DND-41 (cell line): ENCODE measurements around the gene COA1.

Experiments
- EZH2 ChIP-seq: IDR thresholded peaks from 3 replicates; pipeline ENCODE4 v1.6.1; 2012; ENCODE audit warnings: borderline replicate concordance, low read depth, mild to moderate bottlenecking, moderate library complexity, low read length, inconsistent platforms; ENCODE audit not compliant: severe bottlenecking
- TF ChIP-seq, protein P1 (sequence below): IDR thresholded peaks from 2 replicates; pipeline ENCODE4 v1.5.1; 2012; ENCODE audit warnings: borderline replicate concordance, low read length, moderate library complexity, mild to moderate bottlenecking; ENCODE audit not compliant: poor library complexity, severe bottlenecking; ENCODE audit errors: extremely low read depth

DNA sequence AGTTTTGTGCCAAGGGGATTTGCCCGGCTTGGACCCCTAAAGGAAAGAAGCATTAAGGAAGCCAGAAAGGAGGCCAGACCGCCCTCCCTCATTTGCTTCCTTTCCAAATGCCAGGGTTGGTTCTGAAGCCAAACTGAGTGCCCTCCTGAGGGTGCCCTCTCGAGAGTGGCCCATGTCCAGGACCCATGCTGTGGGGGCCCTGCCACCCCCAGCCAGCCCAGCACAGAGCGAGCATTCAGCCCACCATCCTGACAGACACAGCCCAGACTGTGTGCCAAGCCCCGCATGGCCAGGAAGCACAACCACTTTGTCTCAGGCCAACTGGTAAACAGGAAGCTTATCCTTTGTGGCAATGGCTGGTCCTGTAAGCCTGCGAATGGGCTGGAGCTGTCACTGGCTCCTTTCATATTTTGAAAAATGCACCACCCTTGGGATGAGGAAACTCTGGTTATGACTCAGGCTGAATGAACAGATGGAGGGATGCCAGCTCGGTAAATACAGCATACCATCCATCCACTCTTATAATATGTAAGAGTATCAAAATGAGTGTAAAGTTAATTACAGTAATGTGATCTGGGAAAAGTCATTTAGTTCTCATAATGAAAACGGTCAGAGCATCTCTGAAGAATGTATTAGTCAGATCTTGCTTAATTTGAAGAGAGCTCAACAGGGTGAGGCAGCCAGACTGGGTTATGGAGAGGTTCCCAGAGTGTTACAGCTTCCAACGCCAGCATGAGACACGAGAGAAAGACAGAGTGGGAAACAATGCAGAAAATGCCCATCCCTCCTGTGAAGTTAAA, 81.5 kb downstream of the COA1 start:
- TF ChIP-seq, protein P1, sequence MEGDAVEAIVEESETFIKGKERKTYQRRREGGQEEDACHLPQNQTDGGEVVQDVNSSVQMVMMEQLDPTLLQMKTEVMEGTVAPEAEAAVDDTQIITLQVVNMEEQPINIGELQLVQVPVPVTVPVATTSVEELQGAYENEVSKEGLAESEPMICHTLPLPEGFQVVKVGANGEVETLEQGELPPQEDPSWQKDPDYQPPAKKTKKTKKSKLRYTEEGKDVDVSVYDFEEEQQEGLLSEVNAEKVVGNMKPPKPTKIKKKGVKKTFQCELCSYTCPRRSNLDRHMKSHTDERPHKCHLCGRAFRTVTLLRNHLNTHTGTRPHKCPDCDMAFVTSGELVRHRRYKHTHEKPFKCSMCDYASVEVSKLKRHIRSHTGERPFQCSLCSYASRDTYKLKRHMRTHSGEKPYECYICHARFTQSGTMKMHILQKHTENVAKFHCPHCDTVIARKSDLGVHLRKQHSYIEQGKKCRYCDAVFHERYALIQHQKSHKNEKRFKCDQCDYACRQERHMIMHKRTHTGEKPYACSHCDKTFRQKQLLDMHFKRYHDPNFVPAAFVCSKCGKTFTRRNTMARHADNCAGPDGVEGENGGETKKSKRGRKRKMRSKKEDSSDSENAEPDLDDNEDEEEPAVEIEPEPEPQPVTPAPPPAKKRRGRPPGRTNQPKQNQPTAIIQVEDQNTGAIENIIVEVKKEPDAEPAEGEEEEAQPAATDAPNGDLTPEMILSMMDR = no peak
- no peak for TF ChIP-seq EZH2
